Activated CD8-positive, alpha-beta memory T cell treated with anti-CD3 and anti-CD28 coated beads for 1 hour (primary cell): ENCODE data around the gene CDK6.
A peak's percentile ranks its signal among the peaks of the same experiment; 100 is the strongest.

Experiments
- DNase-seq, 2 donors: peaks; one replicate each; pipeline ENCODE4 v3.0.0-alpha.2; 2020; ENCODE audit warnings: low read depth in 1 of 2; ENCODE audit errors: extremely low read depth in 1 of 2

Gene CDK6

GRCh38 chr7:92848441-92848840 lies 12.1 kb upstream of the CDK6 start:
- DNase-seq: no peak

- DNase-seq: no peak
These were observed 10.9 kb upstream of the CDK6 start for GRCh38 chr7:92847305-92847704.

GRCh38 chr7:92845736-92846135 lies 9.4 kb upstream of the CDK6 start:
- DNase-seq: no peak

- DNase-seq: no peak
These were observed 7.4 kb upstream of the CDK6 start for GRCh38 chr7:92843781-92844180.

DNA sequence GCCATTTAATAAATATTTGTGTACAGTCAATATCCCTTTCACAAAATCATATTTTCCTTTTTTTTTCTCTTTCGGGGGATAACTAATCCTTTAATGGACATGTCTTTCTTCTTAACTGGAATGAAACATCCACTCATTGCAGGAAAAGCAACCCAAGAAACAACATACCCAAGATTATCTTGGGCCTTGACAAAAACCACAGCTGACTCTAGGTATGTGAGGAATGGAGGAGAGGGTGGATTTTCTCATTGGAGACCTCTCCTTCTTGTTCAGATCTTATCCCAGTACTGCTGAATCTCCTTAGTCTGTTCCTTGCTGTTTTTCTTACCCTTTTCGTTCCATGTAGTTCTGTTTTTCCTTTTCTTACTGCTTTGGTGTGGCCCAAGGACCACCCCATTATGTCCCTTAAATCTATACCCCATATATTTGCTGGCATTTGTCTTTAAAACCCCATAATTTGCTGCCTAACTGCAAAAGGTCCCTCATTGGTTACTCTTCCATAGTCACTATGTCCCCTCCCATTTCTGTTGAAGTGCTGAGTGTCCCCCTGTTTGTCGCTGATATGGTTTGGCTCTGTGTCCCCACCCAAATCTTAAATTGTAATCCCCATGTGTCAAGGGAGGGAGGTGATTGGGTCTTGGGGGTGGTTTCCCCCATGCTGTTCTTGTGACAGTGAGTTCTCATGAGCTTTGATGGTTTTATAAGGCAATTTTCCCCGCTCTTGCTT lies 6.8 kb upstream of the CDK6 start:
- DNase-seq: no peak

DNA sequence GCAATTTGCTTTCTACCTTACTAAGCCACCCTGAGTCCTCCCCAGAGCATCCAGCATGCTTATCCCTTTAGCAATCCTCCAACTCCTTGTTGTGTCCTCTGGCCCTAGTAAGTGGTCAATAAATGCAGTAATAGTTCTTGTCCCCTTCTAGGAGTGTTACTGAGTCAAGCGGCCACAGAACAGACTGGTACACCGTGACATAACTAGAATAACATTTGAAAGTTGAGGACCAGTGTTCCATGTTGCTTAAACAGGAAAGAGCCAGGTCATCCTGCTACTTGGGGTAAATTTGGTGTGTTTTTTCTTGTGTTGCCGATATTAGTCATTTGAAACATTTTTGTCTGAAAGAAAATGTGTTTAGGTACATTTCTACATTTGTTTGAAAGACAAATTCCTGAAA lies 4.8 kb upstream of the CDK6 start:
- no peak for DNase-seq

DNA sequence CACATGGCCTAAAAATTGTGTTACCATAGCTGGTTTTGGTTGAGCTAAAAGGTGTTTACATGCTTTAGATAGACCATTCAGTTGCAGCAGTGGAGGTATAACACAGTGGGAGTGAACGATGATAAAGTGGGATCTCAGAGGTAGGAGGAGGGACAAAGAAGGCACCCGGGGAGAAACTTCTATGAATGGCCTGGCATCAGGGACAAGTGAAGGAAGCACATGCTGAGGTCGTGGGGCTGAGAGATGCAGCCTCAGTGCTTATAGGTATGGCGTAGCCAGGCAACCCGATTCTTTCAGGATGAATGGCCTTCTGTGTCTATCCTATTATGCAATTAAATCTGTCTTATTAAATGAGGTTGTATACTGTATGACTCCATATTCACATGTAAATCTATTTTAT lies 3.9 kb upstream of the CDK6 start:
- DNase-seq: no peak

DNA sequence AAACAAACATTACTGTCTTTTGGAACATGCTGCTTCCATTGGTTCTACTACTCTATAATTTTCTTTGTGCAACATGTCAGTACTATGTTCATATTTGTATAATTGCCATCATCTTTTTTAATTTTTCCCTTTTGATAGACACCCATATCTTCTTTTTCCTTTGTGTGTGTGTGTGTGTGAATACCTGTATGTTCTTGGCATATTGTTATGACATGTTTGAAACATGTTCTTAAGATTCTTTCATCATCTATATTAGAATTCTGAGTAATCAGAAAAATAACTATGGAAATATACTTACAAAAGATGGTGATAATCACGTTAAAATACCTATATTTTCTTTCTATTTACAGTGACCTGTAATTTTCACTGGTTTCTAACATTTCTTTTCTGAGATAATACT lies 3.5 kb upstream of the CDK6 start:
- DNase-seq: no peak

DNA sequence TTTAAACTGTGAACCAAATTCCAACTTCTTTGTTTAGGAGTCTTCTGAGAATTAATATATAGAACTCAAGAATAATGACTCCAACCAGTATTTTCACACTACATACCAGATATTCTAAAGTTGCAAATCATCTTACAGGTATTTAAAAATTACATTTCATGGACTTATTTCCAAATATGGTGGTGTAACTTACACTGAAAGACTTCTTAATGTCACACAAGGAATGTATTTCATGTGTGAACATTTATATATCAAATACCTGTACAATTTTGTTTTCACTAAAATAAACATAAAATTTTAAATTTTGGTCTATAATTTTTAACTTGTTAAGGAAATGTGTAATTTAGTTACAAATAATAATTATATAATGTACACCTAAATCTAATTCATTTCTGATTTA lies 2.6 kb upstream of the CDK6 start:
- DNase-seq: no peak

DNA sequence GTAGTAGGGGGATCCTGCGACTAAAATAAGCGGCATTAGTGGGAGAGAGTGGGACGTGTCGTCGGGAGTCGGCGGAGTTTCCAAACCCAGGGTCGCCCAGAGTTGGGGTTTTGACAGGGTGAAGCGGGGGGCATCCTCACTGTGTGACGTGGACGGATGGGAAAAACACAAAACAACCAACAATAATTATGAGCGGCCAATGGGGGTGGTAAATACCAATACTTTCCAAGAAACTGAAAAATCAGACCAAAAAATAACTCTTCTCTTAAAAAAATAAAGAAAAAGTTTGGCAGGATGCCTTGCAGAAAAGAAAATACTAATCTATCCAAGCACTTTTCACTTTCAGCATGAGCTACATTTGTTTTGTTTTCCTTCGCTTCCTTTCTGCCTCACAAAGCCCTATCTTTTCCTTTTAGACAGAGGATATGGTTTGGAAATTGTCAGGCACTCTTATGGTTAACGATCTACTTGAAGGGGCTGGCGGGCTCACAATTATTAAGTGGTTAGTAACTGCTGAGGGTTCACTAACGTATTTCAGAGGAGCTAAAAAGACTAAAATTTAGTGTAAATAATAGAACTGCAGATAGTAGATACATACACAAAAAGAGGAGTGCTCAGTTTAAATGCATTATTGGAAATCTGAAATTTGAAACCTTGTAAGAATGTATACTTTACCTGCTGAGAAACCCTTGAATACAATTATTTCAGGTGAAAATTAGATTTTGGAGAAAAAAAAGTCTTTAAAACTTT lies 802 bp upstream of the CDK6 start:
- DNase-seq: peak in 1 of 2 donors; percentile 4

DNA sequence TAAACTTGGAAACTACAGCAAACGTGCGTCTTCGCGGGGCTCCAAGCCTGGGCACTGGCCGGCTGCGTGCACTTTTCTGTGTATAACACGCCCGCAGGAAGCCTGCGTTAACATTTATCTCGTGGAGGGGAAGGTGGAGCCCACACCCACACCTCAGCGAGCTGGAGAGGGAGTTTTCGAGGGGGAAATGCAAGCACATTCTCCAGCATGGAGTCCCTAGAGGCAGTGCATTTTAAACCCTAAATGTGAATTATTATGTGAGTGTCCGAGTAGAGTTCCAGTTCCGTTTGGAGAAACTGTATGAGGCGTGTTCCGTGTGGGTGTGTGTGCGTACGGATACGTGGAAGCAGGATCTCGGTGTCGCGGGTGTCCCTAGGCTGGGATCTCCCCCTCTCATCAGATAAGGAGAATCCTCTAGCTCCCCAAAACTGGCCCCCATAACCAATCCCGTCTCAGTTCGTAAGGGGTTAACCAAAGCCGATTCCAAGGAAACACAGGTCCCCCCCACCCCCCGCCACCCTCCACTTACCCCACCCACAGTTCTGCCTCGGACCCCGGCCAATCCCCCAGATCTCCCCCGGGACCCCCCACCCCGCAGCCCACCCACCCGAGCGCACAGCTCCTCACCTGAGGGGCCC lies 403 bp downstream of the CDK6 start:
- DNase-seq: peak in 1 of 2 donors; percentile 3

DNA sequence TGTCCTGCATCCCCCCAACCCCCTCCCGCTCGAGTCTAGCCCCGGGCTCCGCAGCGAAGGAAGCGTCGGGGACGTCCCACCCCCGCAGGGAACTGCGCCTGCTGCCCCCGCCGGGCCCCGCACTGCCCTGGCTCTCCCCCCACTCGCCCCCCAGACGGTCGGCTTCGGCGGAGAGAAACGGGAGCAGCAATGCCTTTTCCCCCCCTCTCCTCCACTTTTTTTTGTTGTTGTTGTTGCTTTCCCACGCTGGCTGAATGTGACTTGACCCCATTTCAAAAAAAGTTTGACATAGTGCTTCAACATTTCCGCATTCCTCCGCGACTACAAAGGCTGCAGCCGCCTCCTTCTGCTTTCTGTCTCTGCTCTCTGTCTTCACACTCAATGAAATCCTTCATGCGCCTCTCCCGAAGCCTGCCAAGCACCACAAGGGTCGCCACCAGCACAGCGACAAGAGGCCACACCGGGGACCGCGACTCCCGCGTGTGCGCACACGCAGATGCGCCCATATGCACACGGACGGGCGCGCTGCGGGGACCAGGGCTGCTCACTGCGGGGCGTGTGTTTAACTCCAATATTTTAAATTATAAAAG lies 1.0 kb downstream of the CDK6 start:
- DNase-seq: peak in 1 of 2 donors; percentile 19

DNA sequence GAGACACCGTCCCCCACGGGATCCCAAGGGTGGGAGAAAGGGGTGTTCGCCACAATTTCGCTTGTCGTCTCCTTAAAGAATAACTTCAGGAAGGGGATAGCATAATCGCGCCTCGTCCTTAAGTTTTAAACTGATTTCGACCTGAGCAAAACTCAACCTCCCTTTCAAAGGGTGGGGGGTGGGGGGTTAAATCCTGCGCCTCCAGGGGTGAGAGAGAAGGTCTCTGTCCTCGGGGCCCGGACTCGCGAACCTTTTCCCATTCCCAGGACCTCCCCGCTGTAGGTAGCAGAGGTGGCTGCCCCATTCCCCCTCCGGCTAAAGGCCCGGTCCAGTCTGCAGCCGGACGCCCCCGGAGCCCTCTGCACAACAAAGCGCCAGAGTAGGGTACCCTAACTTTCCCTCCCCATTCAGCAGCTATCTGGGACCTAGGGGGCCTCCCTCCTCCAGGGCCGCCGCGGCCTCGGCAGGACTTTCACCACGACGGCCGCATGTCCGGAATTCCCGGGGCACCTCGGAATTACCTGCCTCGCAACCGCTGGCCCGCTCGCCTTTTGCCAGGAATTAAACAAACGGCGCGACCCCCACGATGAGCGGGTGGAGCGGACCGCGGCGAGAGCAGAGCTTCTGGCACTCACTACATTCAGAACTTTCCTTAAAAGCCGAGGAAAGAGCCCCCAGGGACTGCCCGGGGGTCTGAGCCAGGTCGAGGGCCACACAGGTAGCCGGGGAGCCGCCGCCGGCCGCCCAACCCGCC lies 1.7 kb downstream of the CDK6 start:
- DNase-seq: no peak

- DNase-seq: peak in 1 of 2 donors; percentile 62
These were observed 2.4 kb downstream of the CDK6 start for GRCh38 chr7:92833766-92834506.

GRCh38 chr7:92833024-92833765 lies 3.2 kb downstream of the CDK6 start:
- peak; percentile 68 to 82 for DNase-seq

GRCh38 chr7:92832534-92833023 lies 3.8 kb downstream of the CDK6 start:
- no peak for DNase-seq

DNA sequence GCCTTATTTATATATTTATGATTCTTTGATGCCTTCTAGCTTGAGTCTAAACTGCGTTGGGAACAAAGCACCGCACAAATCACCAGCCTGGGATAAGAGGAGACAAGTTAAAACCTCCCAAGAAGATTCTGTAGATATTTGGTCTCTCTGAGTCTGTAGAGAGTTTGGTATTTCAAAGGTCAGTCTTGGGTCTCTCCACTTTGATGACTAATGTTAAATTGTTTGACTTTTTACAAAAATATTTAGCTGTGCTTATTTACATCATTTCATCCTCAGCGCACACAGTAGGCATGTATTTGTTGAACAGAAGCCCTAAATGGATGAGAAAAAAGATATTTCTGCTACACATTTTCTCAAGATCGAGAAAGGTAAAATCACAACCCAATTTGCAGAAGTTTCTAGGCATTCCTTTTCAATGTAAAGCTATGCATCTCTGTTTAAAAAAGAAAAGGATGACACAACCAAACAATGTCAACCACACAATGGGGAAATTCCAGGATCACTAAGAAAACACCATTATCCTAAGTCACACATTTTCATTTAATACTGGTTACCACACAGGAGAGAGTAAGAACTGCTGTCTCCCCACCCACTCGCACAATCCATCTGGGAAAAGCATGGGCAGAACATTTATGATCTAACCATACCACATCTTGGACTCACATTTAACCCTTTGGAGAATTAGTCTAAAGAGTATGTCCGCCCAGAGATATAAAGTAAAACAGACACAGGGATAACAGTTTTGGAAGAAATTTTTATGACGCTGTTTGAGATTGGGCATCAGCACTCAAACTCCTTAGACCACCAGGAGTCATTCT lies 4.4 kb downstream of the CDK6 start:
- DNase-seq: no peak

GRCh38 chr7:92830532-92831110 lies 5.8 kb downstream of the CDK6 start:
- DNase-seq: no peak
